NOMO-1 treated with dmso at 0.1 percent for 144 hours (cell line): ENCODE results near the gene MAMSTR.

ENCODE experiments used
- DNase-seq: peaks from one replicate; lab custom pipeline; 2025; ENCODE audit not compliant: unreplicated experiment; lab: John Stamatoyannopoulos, UW

The MAMSTR gene

GRCh38 chr19:48668761-48669160 lies 50.8 kb downstream of the MAMSTR start:
- no peak for DNase-seq

- DNase-seq, result no peak
Observed at GRCh38 chr19:48668332-48668731, 51.2 kb downstream of the MAMSTR start.

GRCh38 chr19:48665786-48666185 lies 53.7 kb downstream of the MAMSTR start:
- no peak for DNase-seq

GRCh38 chr19:48664476-48664875 lies 55.0 kb downstream of the MAMSTR start:
- DNase-seq, result no peak

GRCh38 chr19:48663667-48664066 lies 55.9 kb downstream of the MAMSTR start:
- no peak for DNase-seq
